Motor neuron (in vitro differentiated cells): ENCODE data around the gene MRC1. TPM values are rescaled to one million over a fixed set of nuclear protein-coding genes. Genes with fewer than 3 reads are reported as not detected.
A peak's percentile ranks its signal among the peaks of the same experiment; 100 is the strongest.

Source experiments
- ATAC-seq, 8 experiments: fragments of 200-7000 bp; cut with Tn5 transposase; replicated peaks in 6 of 8; 2 replicates each; pipeline ENCODE4 v1.8.0; 2021; ENCODE audit warnings: mild to moderate bottlenecking in 8 of 8, moderate library complexity in 8 of 8
- H3K27ac ChIP-seq, 2 donors: fragments of 250-450 bp; sonication (Bioruptor Pico); 2 replicates each; pipeline ENCODE4 v1.9.0; 2021; ENCODE audit warnings: antibody characterized with exemption in 2 of 2, mild to moderate bottlenecking in 2 of 2, moderate library complexity in 1 of 2
- H3K4me1 ChIP-seq, 2 donors: fragments of 250-450 bp; sonication (Bioruptor Pico); replicated peaks in 1 of 2; 2 replicates each; pipeline ENCODE4 v1.6.1; 2021; ENCODE audit warnings: antibody characterized with exemption in 2 of 2, mild to moderate bottlenecking in 2 of 2, moderate library complexity in 1 of 2
- H3K4me3 ChIP-seq, 5 donors: fragments of 250-450 bp; sonication (Bioruptor Pico); 2 replicates each; pipeline ENCODE4 v1.9.0; 2021; ENCODE audit warnings: antibody characterized with exemption in 5 of 5, mild to moderate bottlenecking in 5 of 5, moderate library complexity in 4 of 5
- WGBS, 10 experiments: fragments of 450-650 bp; shearing (Covaris generic); methylation state at CpG; one replicate each; pipeline ENCODE4 v1.0.0; 2022; 5-methylcytosine and 5-hydroxymethylcytosine counted together
- in situ Hi-C, 9 experiments: fragments of 400-800 bp; cut with MboI; loops; one replicate each; pipeline ENCODE4 v1.15.0; 2021; ENCODE audit warnings: low sequenced_read_pairs in 9 of 9, low pct_unique_long_range_greater_than_20kb in 2 of 9; ENCODE audit not compliant: unreplicated experiment in 9 of 9
- total RNA-seq, 8 experiments: library from RNA; unstranded; fragments of 300-600 nt; gene quantifications; 2 replicates each; pipeline versions ENCODE4 v1.2.3 to v1.2.4, GENCODE V29; 2022

The MRC1 gene
- under 1 TPM in 3 of 8 experiments, not detected in 5; 0.05 to 0.14 (median 0.08) TPM for total RNA-seq

GRCh38 chr10:17808971-17809841 lies at the start of gene MRC1:
Gene MRC1 (plus strand): TSS chr10:17809348. CDS start chr10:17809466, 118 bp downstream.
- Histone ChIP-seq H3K4me3 (no peak within 1 kb of the TSS), H3K4me1 (no peaks in the 10 kb centered on the region), H3K27ac (no peak within 1 kb of the TSS)
- in situ Hi-C loops = no loop called here
- 67 to 100% (median 87%) methylated on average over 1 to 12 of the region's 23 CpGs; no CpG with 5 or more reads in 2 of the 10 experiments for WGBS, 10 experiments
- no peak for ATAC-seq

- Histone ChIP-seq H3K27ac (no peak overlapping the region), H3K4me3 (no peak overlapping the region), H3K4me1 (no peaks in the 10 kb centered on the region)
- ATAC-seq = no peak
- in situ Hi-C loops = no loop called here
- WGBS, 10 experiments = 0 to 78% (median 27%) methylated on average over 1 to 4 of the region's 4 CpGs; no CpG with 5 or more reads in 3 of the 10 experiments
Observed at GRCh38 chr10:17764142-17764541, 45.0 kb upstream of the MRC1 start.

- ATAC-seq = no peak
- in situ Hi-C loops = no loop called here
- WGBS, 10 experiments = 35 to 90% (median 56%) methylated on average over 1 to 3 of the region's 3 CpGs; no CpG with 5 or more reads in 4 of the 10 experiments
Observed at GRCh38 chr10:17765602-17766001, 43.5 kb upstream of the MRC1 start.

GRCh38 chr10:17766731-17767130 lies 42.4 kb upstream of the MRC1 start:
- Histone ChIP-seq H3K4me3 (no peak overlapping the region), H3K27ac (no peak overlapping the region), H3K4me1 (no peaks in the 10 kb centered on the region)
- in situ Hi-C loops = no loop called here
- ATAC-seq = no peak
- WGBS, 10 experiments = 86 to 100% (median 100%) methylated on average over 1 of the region's 1 CpG; no CpG with 5 or more reads in 1 of the 10 experiments

More at GRCh38 chr10:17765602-17766001, 43.5 kb upstream of the MRC1 start:
- Histone ChIP-seq H3K4me3 (no peak overlapping the region), H3K4me1 (no peaks in the 10 kb centered on the region), H3K27ac (no peak overlapping the region)

- WGBS, 10 experiments = 80 to 97% (median 88%) methylated on average over 1 to 5 of the region's 5 CpGs
- in situ Hi-C loops = no loop called here
- Histone ChIP-seq H3K27ac (no peak overlapping the region), H3K4me3 (no peak overlapping the region), H3K4me1 (no peaks in the 10 kb centered on the region)
- no peak for ATAC-seq
Observed at GRCh38 chr10:17768496-17768895, 40.7 kb upstream of the MRC1 start.

GRCh38 chr10:17768957-17769356 lies 40.2 kb upstream of the MRC1 start:
- ATAC-seq = no peak
- Histone ChIP-seq H3K4me1 (no peaks in the 10 kb centered on the region), H3K4me3 (no peak overlapping the region), H3K27ac (no peak overlapping the region)
- WGBS, 10 experiments = 40 to 100% (median 55%) methylated on average over 1 to 5 of the region's 5 CpGs
- in situ Hi-C loops = no loop called here

- WGBS, 10 experiments = 0 to 100% (median 84%) methylated on average over 2 to 4 of the region's 4 CpGs; no CpG with 5 or more reads in 1 of the 10 experiments
- H3K4me1 ChIP-seq = no peaks in the 10 kb centered on the region
- in situ Hi-C loops = no loop called here
- ATAC-seq = no peak
- H3K27ac ChIP-seq = no peak overlapping the region
- H3K4me3 ChIP-seq = no peak overlapping the region
Observed at GRCh38 chr10:17771017-17771416, 38.1 kb upstream of the MRC1 start.

- Histone ChIP-seq H3K4me3 (no peak overlapping the region), H3K27ac (no peak overlapping the region), H3K4me1 (no peaks in the 10 kb centered on the region)
- peak in 1 of 8 experiments; percentile 52 for ATAC-seq
- 14 to 84% (median 62%) methylated on average over 1 to 4 of the region's 4 CpGs; no CpG with 5 or more reads in 2 of the 10 experiments for WGBS, 10 experiments
- in situ Hi-C loops = no loop called here
Observed at GRCh38 chr10:17779784-17780183, 29.4 kb upstream of the MRC1 start.

GRCh38 chr10:17780727-17781126 lies 28.4 kb upstream of the MRC1 start:
- 60 to 100% (median 86%) methylated on average over 1 to 4 of the region's 4 CpGs; no CpG with 5 or more reads in 3 of the 10 experiments for WGBS, 10 experiments
- no peak for ATAC-seq
- in situ Hi-C loops = no loop called here

GRCh38 chr10:17781856-17782255 lies 27.3 kb upstream of the MRC1 start:
- H3K27ac ChIP-seq = no peak overlapping the region
- in situ Hi-C loops = no loop called here
- no peaks in the 10 kb centered on the region for H3K4me1 ChIP-seq
- WGBS, 10 experiments = 40 to 100% (median 63%) methylated on average over 1 to 2 of the region's 2 CpGs; no CpG with 5 or more reads in 3 of the 10 experiments
- H3K4me3 ChIP-seq = no peak overlapping the region
- ATAC-seq = peak in 1 of 8 experiments; percentile 18

More at GRCh38 chr10:17780727-17781126, 28.4 kb upstream of the MRC1 start:
- no peak overlapping the region for H3K27ac ChIP-seq
- H3K4me3 ChIP-seq = no peak overlapping the region
- no peaks in the 10 kb centered on the region for H3K4me1 ChIP-seq

GRCh38 chr10:17782921-17783665 lies 26.1 kb upstream of the MRC1 start:
- no peak overlapping the region for H3K4me3 ChIP-seq
- H3K27ac ChIP-seq = no peak overlapping the region
- peaks cover 0 to 6% of the 10 kb centered on the region in 2 donors for H3K4me1 ChIP-seq
- ATAC-seq = no peak
- 31 to 96% (median 82%) methylated on average over 2 to 12 of the region's 16 CpGs; no CpG with 5 or more reads in 1 of the 10 experiments for WGBS, 10 experiments
- in situ Hi-C loops = no loop called here

GRCh38 chr10:17783751-17784150 lies 25.4 kb upstream of the MRC1 start:
- in situ Hi-C loops = no loop called here
- no peak for ATAC-seq

GRCh38 chr10:17784688-17785087 lies 24.5 kb upstream of the MRC1 start:
- no peak overlapping the region for H3K27ac ChIP-seq
- ATAC-seq = no peak
- WGBS, 10 experiments = 45 to 100% (median 89%) methylated on average over 1 to 3 of the region's 3 CpGs; no CpG with 5 or more reads in 1 of the 10 experiments

More at GRCh38 chr10:17783751-17784150, 25.4 kb upstream of the MRC1 start:
- 33 to 100% (median 100%) methylated on average over 1 of the region's 1 CpG; no CpG with 5 or more reads in 1 of the 10 experiments for WGBS, 10 experiments
- no peak overlapping the region for H3K4me3 ChIP-seq
- peaks cover 0 to 6% of the 10 kb centered on the region in 2 donors for H3K4me1 ChIP-seq
- H3K27ac ChIP-seq = no peak overlapping the region

More at GRCh38 chr10:17784688-17785087, 24.5 kb upstream of the MRC1 start:
- Histone ChIP-seq H3K4me3 (no peak overlapping the region), H3K4me1 (peaks cover 0 to 6% of the 10 kb centered on the region in 2 donors)
- in situ Hi-C loops = no loop called here
